ENCODE results near the gene RUFY3.
"Not testable (repeated sequence)": the region's sequence is repeated elsewhere in the genome, so short reads cannot be mapped to it uniquely, and the experiment has no call there.

The RUFY3 gene

DNA sequence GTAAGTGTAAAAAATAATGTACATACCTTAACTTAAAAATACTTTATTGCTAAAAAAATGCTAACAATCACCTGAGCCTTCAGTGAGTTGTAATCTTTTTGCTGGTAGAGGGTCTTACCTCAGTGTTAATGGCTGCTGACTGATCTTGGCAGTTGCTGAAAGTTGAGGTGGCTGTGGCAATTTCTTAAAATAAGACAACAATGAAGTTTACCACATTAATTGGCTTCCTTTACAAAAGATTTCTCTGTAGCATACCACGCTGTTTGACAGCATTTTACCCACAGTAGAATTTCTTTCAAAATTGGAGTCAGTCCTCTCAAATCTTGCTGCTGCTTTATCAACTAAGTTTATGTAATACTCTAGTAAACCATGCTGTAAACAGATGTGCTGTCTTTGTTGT lies 47.6 kb downstream of the RUFY3 start:
- in situ Hi-C loops (cut with HindIII; ENCODE audit: low sequenced_read_pairs): not testable (repeated sequence)

DNA sequence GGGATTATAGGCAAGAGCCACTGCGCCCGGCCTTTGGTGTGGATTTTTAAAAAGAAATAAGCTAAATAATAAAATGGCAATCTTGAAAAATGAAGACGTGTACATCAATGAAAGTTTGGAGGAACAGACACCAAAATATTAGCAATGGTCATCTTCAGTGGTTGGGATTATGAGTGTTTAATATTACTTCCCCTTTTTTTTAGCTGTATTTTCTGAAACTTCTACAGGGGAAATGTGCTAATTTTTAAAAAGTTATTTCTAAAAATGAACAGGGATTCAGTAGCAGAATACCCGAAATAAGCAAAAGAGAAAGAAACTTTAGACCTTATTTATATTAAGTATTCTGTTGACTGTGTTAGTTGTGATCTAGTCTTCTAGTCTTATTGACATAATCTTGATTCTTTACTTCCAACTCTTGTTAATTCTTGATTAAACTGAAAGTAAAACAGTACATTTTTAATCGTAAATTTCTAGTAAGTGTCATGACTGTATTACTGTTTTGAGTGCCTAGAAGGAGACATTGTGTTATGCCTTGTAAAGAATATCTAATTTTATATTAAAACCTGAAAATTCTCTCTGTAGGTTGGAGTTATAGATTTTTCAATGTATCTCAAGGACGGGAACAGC lies 51.3 kb downstream of the RUFY3 start:
- in situ Hi-C loops (cut with HindIII; ENCODE audit: low sequenced_read_pairs): no loop called here

DNA sequence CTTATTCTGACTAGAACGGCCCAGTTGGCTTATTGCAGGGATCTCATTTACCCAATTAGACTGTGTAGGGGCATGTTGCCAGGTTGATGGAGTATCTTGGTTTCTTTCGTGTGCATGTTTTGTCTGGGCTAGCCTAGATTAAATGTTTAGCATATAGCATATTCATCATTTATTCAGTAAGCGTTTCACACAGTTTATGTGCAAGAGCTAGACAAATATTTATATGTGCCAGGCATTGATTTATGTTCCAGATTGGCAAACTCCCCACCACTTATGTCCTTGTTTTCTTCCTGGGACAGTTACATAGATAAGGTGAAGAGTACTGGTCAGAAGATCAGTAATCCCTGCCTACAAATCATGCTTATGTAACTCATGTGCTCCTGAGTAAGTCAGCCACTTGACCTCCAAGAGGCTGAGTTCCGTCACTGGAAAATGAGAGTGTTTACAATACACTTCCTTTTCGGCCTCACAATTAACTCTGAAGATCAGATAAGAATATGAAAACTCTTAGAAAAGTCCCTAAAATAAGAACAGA lies 57.2 kb downstream of the RUFY3 start:
- in situ Hi-C loops (cut with HindIII; ENCODE audit: low sequenced_read_pairs): no loop called here

DNA sequence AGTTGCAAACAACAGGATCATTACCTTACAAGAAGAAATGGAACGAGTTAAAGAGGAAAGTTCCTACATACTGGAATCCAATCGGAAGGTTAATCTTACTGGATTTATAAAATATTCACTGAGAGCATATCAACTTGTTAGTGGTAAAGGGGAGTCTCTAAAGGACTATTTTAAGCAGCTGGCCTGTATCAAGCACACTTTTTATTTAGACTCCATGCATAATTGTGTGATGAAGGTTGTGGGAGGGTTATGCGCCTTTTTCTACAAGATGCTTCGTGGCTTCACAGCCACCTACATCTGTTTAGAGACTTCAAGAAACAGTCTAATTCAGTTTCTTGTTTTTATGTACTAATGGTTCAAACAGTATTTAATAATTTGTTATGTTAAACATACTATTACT lies 61.3 kb downstream of the RUFY3 start:
- in situ Hi-C loops (cut with HindIII; ENCODE audit: low sequenced_read_pairs): no loop called here

DNA sequence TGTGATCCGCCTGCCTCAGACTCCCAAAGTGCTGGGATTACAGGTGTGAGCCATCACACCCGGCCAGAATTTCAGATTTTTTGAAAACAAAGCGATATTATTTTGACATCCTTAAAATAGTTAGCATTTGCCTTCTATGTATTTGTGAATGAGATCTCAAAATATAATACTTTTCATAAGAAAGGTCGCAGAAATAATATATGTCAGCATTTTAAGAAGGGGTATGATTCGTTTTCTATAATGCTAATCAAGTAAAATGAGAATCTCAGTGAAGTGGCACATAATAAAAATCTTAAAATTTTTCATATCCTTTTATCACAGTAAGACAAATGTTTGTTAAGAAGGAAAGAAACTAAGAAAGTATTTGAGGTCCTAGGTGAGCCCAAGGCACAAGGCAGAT lies 65.7 kb downstream of the RUFY3 start:
- in situ Hi-C loops (cut with HindIII; ENCODE audit: low sequenced_read_pairs): no loop called here

DNA sequence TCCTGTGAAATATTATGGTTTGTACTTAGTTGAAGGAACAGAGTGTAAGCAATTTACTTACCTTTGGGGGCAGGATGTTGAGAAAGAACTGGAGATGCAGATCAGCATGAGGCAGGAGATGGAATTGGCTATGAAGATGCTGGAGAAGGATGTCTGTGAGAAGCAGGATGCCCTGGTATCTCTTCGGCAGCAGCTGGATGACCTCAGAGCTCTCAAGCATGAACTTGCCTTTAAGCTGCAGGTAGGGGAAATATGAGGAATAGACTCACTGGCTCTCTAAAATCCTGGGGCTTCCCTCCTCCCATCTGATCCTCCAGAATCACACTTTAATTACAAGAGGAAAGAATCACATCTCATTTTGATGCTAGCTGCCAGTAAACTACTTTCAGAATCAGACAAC lies 67.0 kb downstream of the RUFY3 start:
- in situ Hi-C loops (cut with HindIII; ENCODE audit: low sequenced_read_pairs): no loop called here

DNA sequence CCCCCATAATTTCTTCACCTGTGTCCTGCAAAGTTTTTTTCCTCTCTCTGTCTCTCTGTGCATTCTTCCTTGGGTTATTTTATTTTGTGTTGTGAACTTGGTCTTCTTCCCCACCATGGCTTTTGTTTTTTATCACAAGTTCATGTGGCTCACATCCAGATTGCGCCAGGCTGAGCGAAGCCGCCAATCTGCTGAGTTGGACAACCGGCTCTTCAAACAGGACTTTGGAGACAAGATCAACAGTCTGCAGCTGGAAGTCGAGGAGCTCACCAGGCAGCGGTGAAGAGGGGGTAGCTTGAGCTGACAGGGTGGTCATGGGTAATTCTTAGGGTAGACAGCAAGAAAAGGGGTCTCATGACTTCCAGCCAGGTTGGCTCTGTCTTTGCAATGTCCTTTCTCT lies 71.9 kb downstream of the RUFY3 start:
- in situ Hi-C loops (cut with HindIII; ENCODE audit: low sequenced_read_pairs): no loop called here

DNA sequence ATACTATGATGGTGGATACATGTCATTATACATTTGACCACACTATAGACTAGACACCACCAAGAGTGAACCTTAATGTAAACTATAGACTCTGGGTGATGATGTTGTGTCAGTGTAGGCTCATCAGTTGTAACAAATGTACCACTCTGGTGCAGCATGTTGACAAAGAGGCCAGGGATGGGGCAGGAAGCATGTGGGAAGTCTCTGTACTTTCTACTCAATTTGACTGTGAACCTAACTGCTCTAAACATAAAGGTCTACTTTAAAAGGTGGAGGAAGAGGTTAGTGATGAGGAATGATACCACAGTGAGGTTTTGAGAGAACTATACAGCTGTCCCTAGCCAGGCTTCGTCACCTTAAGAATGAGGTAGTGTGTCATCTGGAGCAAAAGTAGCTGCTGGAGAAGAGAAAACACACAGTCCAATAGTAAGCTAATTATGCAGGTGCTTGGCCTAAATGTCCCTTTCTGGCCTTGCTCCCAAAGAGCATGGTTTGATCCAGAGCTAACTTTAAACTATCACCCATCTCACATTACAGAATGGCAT lies 79.6 kb downstream of the RUFY3 start:
- in situ Hi-C loops (cut with HindIII; ENCODE audit: low sequenced_read_pairs): no loop called here

DNA sequence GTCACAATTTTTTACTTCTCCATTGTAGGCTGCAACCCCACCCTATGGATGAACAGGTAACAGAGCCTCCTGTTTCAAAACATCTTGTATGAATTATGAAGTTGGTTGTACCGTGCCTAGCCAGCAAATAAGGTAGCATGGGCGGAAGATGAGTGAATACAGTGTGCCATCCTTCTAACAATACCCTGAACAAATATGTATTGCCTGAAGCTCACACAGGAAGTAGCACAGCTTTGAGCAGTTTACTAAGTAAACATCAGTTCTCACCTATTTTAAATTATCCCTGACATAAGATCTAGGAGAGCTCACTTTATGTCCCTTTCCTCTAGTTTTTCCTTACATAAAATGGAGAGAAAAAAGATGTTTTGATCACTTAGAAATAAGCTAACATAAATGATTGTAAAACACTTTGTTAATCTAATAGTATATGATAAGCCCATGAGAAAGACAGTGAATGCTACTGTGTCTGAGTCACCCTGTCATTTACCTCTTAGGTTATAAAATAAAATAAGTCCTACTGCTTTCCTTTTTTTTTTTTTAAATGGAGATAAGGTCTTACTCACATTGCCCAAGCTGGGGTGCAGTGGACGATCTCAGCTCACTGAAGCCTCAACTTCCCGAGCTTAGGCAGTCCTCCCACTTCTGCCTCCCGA lies 81.3 kb downstream of the RUFY3 start:
- in situ Hi-C loops (cut with HindIII; ENCODE audit: low sequenced_read_pairs): no loop called here

DNA sequence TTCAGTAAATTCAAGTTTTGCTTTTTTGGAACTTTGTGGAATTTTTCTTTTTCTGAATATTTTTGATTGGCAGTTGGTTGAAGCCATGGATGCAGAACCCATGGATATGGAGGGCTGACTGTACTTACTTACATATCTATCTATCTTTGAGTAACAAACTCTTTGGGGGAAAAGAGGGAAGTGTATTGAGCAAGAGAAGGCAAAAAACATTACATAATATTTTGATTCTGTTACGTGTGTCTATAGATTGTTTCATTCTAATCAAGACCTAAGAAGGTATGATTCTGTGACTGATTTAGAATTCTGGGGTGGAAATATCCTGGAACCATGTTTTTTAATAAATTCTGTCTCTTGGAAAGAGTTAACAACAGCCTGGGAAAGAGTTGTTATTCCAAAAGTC lies 86.4 kb downstream of the RUFY3 start:
- in situ Hi-C loops (cut with HindIII; ENCODE audit: low sequenced_read_pairs): no loop called here

DNA sequence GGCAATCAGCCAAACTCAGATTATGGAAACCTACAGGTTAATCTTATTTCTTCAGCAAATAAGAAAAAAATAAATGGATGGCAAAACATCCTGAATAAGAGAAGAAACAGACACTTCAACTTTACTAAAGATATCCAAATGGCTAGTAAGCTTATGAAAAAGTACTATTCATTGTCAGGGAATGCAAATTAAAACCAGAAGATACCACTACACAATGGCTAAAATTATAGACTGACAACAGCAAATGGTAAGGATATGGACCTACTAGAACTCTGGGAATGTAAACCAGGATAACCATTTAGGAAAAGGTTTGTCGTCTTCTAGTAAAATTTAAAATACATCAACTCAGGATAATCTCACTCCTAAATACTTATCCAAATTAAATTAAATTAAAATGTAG lies 93.6 kb downstream of the RUFY3 start:
- in situ Hi-C loops (cut with HindIII; ENCODE audit: low sequenced_read_pairs): no loop called here

DNA sequence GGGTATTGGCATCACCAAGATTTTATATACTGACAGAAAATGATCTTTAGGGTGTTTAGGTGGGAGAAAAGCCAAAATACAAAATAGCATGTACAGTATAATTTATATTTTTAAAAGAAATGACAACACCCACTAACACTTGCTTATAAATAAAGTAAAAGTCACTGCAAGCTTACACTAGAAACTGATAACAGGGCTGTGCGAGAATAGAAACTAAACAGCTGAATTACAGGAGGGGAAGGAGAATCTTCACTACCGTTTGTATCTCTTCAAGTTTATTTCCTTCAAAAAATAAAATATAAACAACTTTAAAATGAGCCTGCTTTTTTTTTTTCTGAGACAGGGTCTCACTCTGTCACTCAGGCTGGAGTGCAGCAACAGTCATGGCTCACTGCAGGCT lies 95.1 kb downstream of the RUFY3 start:
- in situ Hi-C loops (cut with HindIII; ENCODE audit: low sequenced_read_pairs): no loop called here

DNA sequence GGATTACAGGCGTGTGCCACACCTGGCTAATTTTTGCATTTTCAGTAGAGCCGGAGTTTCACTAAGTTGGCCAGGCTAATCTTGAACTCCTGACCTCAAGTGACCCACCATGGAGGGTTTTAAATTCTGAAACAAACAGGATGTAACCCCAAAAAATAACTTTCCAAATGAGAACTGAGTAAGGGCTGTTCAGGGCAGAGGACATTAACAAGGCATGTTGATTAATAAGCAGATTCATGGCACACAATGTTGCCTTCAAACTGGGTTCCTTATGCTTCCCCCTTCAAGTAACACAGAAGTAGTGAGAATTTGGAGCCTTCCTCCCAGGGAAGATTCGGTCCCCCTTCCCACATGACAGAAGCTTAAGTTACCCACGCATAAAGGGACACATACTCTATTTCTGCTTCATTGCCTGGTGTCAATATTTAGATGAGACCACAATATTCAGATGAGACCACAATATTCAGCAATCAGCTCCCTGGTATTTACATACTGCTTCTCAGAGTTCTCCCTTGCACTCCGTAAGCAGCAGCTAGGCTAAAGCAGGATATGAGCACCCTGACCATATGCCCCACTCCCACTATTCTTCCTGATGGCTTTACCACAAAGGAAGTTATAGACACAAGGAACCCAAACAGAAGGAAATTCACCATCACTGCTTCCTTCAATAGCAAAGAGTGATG lies 96.5 kb downstream of the RUFY3 start:
- in situ Hi-C loops (cut with HindIII; ENCODE audit: low sequenced_read_pairs): no loop called here

DNA sequence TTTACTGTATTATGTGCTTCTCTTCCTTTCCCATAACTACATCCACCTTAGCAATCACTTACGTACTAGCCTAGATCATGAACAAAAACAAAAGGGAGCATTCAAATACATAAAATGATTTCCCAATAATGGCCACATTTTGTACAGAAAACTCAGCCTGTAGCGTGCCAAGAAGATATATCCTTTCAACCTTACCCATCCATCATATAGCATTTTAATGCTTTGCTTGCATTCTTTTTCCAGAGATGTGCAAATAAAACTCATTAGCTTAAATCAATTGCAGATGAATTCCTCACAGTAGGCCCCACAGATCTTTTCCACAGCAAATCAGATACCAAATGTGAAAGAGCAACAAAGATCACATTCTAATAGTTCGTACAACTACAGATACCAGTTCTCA lies 97.2 kb downstream of the RUFY3 start:
- in situ Hi-C loops (cut with HindIII; ENCODE audit: low sequenced_read_pairs): no loop called here

DNA sequence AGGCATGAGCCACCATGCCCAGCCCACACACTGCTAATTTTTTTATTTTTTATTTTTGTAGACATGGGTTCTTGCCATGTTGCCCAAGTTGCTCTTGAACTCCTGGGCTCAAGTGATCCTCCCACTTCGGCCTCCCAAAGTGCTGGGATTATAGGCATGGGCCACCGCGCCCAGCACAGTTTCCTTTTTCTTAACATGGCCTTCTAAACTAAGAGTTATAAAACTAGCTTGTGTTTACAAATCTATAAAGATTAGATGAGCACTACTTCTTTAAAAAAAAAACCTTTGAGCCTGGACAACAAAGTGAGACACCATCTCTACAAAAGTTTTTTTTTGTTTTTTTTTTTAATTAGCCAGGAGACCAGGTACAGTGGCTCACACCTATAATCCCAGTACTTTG lies 107.3 kb downstream of the RUFY3 start:
- in situ Hi-C loops (cut with HindIII; ENCODE audit: low sequenced_read_pairs): no loop called here

DNA sequence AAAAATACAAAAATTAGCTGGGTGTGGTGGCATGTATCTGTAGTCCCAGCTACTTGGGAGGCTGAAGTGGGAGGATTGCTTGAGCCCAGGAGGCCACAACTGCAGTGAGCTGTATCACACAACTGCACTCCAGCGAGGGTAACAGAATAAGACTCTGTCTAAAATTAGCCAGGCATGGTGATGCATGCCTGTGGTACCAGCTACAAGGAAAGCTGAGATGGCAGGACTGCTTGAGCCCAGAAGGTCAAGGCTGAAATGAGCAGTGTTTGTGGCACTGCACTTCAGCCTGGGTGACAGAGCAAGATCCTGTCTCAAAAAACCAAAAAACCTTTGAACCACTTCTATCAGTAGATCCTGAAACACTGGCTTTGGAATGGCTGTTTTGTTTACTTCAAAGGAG lies 107.7 kb downstream of the RUFY3 start:
- in situ Hi-C loops (cut with HindIII; ENCODE audit: low sequenced_read_pairs): no loop called here

DNA sequence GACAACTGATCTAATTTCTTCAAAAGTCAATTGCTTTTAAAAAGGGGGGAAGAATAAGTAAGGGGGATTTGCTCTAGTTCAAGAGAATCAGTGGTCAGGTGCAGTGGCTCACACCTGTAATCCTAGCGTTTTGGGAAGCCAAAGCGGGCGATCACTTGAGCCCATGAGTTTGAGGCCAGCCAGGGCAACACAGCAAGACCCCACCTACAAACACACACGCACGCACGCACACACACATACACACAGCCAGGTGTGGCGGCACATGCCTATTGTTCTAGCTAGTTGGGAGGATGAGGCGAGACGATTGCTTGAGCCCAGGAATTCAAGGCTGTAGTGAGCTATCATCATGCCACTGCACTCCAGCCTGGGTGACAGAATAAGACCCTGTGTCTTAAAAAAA lies 108.3 kb downstream of the RUFY3 start:
- in situ Hi-C loops (cut with HindIII; ENCODE audit: low sequenced_read_pairs): no loop called here

DNA sequence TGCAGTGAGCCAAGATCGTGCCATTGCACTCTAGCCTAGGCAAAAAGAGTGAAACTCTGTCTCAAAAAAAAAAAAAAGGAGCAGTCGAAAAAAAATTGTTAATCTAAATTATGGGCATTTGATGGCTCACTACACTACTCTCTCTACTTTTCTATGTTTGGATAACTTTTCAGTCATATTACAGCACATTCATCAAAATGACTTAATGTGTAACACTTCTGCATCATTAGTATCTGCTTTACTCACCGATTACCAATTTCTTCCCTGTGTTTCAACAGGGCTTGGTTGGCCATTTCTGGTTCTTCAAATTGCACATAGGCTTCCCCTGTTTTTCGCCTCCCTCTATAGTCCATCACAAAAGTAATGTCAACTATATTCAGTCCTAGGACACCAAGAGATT lies 109.5 kb downstream of the RUFY3 start:
- in situ Hi-C loops (cut with HindIII; ENCODE audit: low sequenced_read_pairs): no loop called here

DNA sequence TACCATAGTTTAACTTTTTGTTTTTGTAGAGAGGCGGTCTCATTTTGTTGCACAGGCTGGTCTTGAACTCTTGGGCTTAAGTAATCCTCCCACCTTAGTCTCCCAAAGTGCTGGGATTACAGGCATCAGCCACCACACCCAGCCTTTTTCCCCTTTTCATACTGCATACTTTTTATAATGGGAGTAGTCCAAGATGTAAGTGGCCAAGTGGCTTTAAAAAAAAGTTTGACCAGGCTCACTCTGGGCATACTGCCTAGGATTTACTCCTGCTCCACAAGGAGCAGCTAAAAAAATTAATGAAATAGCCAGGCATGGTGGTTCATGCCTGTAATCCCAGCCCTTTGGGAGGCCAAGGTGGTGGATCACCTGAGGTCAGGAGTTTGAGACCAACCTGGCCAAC lies 111.9 kb downstream of the RUFY3 start:
- in situ Hi-C loops (cut with HindIII; ENCODE audit: low sequenced_read_pairs): no loop called here

DNA sequence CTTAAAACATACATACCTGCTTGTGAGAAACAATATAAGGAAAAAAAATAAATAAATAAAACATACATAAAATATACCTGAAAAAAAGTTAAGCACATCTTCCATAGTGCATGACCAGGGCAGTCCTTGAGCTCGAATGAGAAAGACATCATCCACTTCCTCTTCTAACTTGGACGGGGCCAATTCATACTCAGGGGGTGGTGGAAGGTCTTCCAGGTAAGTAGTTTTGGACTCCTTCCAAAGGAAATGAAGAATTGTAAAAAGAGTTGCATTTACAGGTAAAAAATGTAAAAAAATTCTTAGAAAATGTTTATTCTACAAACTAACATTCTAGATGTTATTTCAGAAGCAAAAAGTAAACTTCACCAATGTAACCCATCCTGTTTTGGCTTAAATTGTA lies 114.3 kb downstream of the RUFY3 start:
- in situ Hi-C loops (cut with HindIII; ENCODE audit: low sequenced_read_pairs): no loop called here

DNA sequence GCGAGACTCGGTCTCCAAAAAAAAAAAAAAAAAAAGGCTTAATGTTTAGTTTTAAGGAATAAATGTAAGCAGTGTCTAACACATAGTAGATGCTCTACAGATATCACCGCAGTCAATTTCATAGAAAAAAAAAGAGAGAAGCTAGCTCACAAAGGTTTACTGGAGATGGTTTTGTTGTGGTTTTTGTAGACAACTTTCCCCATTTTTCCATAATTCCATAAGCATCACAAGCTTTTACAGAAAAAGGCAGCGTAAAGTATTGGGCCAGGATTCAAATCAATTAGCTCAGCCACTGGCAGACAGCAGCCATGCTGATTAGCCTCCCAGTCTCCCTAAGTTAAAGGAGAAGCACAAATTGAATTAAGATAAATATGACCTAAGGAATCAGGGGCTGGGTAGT lies 116.4 kb downstream of the RUFY3 start:
- in situ Hi-C loops (cut with HindIII; ENCODE audit: low sequenced_read_pairs): no loop called here
